T-helper 2 cell (primary cell): Measurements from ENCODE around the gene TMEM169.
A peak's percentile ranks its signal among the peaks of the same experiment; 100 is the strongest.

ENCODE experiments used
- DNase-seq, 5 experiments: peaks; one replicate each; pipeline versions ENCODE4 v3.0.0 to v3.0.0-alpha.2; 2012 to 2022

TMEM169 gene

GRCh38 chr2:216108310-216108966 is 26.7 kb downstream of the TMEM169 start:
- no peak for DNase-seq

GRCh38 chr2:216108967-216109921 is 27.5 kb downstream of the TMEM169 start, which contains the start of gene XRCC5:
XRCC5 (plus strand) TSS chr2:216109348; CDS start chr2:216109437, 89 bp downstream.
- peak; percentile 92 to 97 (median 95) for DNase-seq

GRCh38 chr2:216109962-216110614 is 28.4 kb downstream of the TMEM169 start:
- DNase-seq: peak in 1 of 5 experiments; percentile 68

GRCh38 chr2:216110620-216111019 is 28.9 kb downstream of the TMEM169 start:
- DNase-seq: no peak

GRCh38 chr2:216111122-216111521 is 29.4 kb downstream of the TMEM169 start:
- no peak for DNase-seq

- DNase-seq: no peak
Measured at GRCh38 chr2:216112926-216113325, 31.2 kb downstream of the TMEM169 start.

- peak in 1 of 5 experiments; percentile 52 for DNase-seq
Measured at GRCh38 chr2:216113572-216113971, 31.9 kb downstream of the TMEM169 start.

GRCh38 chr2:216114382-216114713 is 32.6 kb downstream of the TMEM169 start:
- DNase-seq: no peak

GRCh38 chr2:216114714-216115531 is 33.2 kb downstream of the TMEM169 start:
- peak; percentile 87 to 97 (median 95) for DNase-seq

GRCh38 chr2:216116418-216116817 is 34.7 kb downstream of the TMEM169 start:
- DNase-seq: no peak

GRCh38 chr2:216117561-216118340 is 36.0 kb downstream of the TMEM169 start:
- DNase-seq: no peak

- no peak for DNase-seq
Measured at GRCh38 chr2:216118474-216118873, 36.8 kb downstream of the TMEM169 start.

GRCh38 chr2:216119146-216119545 is 37.4 kb downstream of the TMEM169 start:
- DNase-seq: no peak

GRCh38 chr2:216119986-216120385 is 38.3 kb downstream of the TMEM169 start:
- DNase-seq: peak in 1 of 5 experiments; percentile 41

GRCh38 chr2:216121255-216121654 is 39.5 kb downstream of the TMEM169 start:
- DNase-seq: no peak

- no peak for DNase-seq
Measured at GRCh38 chr2:216126943-216127342, 45.2 kb downstream of the TMEM169 start.

GRCh38 chr2:216130346-216130971 is 48.7 kb downstream of the TMEM169 start:
- DNase-seq: no peak

- peak in 1 of 5 experiments; percentile 92 for DNase-seq
Measured at GRCh38 chr2:216131175-216131926, 49.6 kb downstream of the TMEM169 start.

GRCh38 chr2:216132585-216132984 is 50.9 kb downstream of the TMEM169 start:
- no peak for DNase-seq

- DNase-seq: no peak
Measured at GRCh38 chr2:216133397-216133796, 51.7 kb downstream of the TMEM169 start.
